ENCODE measurements around the gene KLF14.
A peak's percentile ranks its signal among the peaks of the same experiment; 100 is the strongest.

- TF ChIP-seq CTCF (conservative IDR thresholded peaks at IDR 0.05; ENCODE audit: low read length) (peak; percentile 73), EZH2phosphoT487 (IDR thresholded peaks at IDR 0.05; ENCODE audit: borderline replicate concordance, low read depth, low read length) (no peak)
Measured at GRCh38 chr7:130695840-130696239, 38.2 kb downstream of the KLF14 start.
